HG03064 (cell line): Measurements from ENCODE around the gene FKBP9.
"Not testable (repeated sequence)": the region's sequence is repeated elsewhere in the genome, so short reads cannot be mapped to it uniquely, and the experiment has no call there.

Experiments
- ATAC-seq: cut with Tn5 transposase; IDR thresholded peaks from one replicate; pipeline ENCODE4 v1.9.1; 2021; ENCODE audit warnings: low read depth; ENCODE audit not compliant: unreplicated experiment

The FKBP9 gene

DNA sequence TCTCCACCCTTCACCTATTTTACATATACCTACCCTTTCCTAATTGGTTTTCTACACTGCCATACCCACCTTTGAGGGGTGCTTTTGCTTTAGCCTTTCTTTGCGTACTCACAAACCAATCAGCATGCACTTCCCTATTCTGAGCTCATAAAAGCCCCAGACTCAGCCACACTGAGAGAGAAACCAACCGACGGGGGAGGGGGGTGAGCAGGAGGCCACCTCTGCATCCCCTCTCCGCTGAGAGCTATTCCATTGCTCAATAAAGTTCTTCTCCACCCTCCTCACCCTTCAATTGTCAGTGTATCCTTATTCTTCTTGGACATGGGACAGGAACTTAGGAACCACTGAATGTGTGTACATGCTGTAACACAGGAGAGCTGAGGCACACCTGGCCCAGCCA lies 9.0 kb upstream of the FKBP9 start:
- ATAC-seq = no peak

DNA sequence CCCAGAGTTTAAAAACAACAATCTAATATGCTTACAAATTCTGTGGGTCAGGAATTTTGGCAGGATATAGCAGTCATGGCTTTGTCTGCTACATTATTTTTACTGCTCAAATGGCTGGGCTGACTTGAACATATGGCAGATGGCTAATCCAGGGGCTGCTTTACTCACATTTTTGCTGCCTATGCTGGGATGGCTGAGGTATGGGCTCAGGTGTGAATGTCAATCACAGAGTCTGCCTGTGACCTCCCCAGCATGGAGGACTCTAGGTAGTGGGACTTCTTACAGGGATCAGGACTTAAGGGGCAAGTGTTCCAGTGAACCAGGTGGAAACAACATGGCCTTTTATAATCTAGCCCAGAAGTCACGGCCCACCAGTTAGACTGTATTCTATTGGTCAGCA lies 4.4 kb upstream of the FKBP9 start:
- no peak for ATAC-seq

DNA sequence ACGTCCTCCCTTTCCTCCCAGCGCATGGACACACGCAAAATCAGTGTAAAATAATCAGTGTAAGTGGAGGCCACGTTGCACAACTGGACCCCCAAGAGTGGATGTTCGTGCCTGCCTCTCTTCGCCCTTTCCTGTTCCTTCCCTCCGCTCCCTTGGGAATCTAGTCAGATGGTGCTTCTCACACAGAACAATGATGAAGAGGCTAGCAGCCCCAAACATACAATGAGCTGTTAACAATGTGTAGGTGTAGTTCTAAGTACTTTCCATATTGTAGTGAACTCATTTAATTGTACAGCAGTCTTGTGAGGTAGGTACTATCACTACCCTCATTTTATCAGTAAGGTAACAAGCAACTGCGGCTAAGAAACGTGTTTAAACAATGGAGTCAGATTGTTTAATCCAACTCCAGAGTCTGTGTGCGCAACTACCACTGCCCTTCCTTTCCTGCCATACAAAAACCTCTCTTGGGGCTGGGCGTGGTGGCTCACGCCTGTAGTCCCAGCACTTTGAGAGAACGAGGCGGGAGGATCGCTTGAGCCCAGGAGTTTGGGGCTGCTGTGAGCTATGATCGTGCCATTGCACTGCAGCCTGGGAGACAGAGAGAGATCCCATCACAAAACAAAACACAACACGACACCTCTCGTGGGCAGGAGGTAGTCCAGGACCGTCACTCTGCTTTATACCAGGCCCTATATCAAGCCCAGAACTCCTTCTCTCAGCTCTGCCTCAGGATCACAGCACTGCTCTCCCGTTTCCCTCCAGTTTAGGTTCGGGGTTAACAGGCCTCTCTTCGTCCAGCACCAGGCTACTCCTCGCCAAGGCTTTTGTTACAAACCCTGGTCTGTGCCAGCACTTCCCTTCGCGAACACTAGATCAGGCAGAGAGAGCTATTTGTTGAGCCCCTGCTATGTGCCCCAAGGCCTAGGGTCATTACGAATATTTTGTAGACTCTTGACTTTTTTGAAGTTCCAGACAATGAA lies 1.1 kb downstream of the FKBP9 start:
- no peak for ATAC-seq

DNA sequence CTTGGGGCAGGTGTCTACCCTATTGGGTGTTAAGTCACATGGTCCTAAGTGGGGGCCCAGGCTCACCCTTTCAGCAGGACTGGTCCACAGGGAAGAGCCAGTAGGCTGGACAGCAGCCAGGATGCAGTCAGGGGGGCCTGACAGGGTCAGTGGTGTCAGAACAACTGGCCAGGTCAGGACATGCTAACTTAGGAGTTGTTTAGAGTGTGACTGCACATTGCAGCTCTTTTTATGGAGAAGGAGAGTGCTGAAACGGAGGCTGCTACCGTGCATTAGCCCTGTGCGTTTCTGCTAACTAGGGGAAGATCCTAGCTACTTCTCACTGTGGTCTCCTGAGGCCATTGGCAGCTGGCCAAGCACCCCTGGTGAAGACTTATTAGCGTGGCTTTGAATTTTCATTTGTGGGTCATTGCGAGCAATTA lies 6.7 kb downstream of the FKBP9 start:
- not testable (repeated sequence) for ATAC-seq

DNA sequence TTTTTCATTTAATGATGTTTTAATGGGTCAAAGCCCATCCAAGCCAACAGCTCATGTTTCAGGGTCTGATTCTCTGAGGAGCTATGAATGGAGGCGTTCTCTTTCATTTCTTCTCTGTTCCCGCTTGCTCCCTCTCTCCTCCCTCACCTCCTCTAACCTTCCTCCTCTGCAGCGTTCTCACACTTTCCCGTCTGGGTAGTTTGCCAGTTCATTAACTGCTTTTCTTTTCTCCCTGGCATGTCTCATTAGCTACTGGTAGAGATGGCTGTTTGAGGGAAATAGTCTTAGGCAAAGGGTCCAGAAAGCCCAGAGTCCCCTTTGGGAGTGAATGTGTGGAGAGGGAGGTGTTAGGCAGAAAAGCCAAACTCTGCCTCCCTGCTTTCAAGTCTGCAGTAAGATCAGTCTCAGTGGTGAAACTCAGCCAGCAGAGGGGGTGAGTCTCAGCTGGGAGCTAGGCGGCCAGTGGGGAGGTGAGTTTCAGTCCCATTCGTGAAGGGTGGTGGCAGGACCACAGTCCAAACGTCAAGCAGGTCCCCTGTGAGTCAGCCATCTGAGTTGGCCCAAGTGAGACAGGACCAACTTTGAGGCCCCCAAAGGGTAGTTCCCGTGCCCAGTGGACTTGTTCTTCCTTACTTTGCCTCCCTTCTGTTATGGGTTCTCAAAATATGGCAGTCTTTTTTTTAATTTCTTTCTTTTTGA lies 7.4 kb downstream of the FKBP9 start:
- peak; percentile 94 for ATAC-seq

DNA sequence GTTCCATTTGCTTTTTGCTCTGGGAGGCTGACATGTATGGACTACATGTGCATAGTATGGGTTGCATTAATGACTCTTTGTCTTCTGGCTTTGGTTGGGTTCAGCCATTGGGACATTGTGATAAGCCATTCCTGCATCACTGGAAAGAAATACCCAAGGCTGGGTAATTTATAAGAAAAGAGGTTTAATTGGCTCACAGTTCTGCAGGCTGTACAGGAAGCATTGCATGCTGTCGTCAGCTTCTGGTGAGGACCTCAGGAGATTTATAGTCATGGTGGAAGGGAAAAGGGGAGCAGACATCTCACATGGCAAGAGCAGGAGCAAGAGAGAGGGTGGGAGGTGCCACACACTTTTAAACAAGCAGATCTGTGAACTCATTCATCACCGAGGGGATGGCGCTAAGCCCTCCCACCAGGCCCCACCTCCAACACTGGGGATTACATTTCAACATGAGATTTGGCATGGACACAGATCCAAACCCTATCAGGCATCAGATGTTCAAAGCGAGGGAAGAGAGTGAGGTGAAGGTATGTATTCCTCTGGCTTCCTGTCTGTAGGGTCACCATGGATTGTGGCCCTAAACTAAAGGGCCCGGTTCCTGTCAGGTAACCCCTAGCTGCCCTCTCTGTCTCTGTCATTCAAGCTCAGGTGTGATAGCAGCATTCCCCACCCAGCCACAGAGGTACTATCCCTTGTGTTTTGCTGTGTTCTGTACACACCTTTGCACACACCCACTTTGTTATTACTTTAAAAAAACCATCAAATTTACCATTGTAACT lies 9.4 kb downstream of the FKBP9 start:
- not testable (repeated sequence) for ATAC-seq

DNA sequence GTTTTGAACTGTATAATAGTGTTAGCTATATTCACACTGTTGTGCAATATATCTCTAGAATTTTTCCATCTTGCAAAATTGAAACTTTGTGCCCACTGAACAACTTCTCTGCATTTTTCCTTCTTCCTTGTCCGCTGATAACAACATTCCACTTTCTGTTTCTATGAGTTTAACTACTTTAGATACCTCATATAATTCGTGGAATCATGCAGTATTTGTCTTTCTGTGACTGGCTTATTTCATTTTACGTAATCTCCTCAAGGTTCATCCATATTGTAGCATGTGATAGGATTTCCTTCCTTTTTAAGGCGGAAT lies 10.0 kb downstream of the FKBP9 start:
- not testable (repeated sequence) for ATAC-seq

DNA sequence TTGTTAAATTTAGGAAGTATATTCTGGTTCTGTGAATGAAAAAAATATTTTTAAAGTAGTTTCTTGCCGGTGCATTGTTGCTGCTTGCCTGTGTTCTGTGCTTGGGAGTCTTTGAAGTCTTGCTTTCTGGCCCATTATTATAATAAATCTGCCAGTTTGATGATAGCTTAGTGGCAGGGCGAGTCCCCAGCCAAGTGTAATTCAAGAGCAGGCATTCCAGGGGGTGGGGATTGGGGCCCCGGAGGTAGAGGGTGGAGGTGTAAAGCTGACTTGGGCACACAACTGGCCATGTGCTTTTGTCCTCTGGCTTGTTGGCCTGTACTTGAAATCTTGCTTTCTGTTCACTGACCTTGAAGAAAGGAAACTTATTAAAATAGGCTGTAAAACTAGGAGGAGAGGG lies 14.7 kb downstream of the FKBP9 start:
- ATAC-seq = not testable (repeated sequence)

DNA sequence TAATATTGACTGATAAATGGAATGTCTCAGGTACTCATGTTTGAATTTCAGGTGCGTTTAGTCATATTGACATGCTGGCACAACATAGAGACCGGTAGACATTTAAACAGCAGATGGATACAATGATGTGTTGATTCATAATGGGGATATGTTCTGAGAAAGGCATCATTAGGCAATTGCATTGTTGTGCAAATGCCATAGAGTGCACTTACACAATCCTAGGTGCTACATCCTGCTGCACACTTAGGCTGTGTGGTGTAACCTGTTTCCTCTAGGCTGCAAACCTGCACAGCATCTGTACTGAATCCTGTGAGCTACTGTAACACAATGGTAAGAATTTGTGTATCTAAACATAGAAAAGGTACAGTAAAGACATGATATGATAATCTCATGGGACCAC lies 19.9 kb downstream of the FKBP9 start:
- not testable (repeated sequence) for ATAC-seq

DNA sequence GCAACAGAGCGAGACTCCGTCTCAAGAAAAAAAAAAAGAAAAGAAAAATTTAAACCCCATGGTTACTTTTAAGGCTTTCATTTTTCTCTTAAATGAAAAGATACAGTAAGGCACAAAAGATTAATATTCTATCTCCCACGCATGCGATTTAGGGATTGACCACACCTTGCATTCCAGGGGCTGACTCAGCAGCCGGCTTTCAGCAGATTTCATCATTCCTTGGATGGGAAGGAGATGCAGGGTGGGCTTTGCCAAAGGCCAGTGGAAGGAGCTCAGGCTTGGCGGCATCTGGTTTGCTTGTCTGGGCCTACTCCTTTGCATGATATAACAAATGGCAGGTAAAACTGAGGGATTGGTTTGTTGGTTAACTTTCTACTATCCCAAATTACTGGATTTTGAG lies 22.0 kb downstream of the FKBP9 start:
- ATAC-seq = not testable (repeated sequence)

DNA sequence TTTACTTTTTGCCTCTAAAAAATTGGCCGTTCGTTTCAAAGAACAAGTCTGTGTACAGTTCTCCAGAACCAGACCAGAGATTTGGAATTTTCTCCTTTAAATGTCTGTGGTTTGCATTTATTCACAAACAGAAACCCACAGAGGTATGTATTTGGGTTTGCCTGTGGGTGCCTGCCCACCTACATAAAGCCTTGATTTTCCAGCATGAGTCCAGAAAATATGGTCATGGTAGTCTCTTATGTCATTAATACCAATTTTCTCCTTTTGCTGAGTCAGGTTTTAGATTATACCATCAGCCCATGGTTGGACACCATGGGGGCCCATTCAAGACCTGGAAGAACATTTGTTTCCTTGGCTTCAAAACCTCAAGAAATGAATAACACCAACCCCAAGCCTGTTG lies 22.7 kb downstream of the FKBP9 start:
- ATAC-seq = not testable (repeated sequence)

DNA sequence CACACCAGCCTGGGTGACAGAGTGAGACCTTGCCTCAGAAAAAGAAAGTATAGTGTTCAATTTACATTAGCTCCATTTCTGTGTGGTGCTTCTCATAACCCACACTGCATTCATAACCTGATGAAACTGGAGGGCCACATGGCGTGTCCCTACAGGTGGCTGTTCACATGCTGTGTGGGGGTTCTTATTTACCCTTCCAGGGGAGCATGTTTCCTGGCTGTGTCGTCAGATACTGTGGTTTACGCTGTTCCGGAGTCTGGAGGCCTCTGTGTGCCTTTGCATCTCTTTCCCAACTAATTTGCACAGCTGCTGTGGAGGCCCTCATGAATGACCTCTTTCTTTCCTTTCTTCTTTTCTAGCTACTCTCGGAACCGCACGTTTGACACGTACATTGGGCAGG lies 30.9 kb downstream of the FKBP9 start:
- ATAC-seq = peak; percentile 93

DNA sequence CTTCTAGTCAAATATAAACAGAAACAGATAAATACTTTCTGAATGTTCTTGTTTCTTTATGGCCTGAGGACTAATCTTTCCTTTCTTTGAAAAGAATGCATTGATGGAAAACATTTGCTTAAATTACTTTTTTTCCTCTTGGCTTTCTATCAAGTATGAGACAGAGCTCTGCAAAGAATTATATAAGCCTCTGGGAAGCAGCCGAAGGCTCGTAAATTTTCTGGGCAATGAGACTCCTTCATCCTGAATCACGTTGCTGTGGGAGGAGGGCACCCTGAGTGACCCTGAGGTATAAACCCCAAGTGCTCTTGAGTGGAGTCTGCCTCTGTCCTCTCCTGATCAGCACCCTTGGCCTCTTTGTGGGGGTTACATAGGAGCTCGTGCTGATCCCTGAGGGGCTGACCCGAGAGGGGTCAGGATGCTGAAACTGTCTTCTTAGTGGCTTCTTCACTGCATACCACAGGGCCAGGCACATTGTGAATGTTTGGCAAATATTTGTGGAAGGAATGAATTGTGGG lies 33.9 kb downstream of the FKBP9 start:
- not testable (repeated sequence) for ATAC-seq

DNA sequence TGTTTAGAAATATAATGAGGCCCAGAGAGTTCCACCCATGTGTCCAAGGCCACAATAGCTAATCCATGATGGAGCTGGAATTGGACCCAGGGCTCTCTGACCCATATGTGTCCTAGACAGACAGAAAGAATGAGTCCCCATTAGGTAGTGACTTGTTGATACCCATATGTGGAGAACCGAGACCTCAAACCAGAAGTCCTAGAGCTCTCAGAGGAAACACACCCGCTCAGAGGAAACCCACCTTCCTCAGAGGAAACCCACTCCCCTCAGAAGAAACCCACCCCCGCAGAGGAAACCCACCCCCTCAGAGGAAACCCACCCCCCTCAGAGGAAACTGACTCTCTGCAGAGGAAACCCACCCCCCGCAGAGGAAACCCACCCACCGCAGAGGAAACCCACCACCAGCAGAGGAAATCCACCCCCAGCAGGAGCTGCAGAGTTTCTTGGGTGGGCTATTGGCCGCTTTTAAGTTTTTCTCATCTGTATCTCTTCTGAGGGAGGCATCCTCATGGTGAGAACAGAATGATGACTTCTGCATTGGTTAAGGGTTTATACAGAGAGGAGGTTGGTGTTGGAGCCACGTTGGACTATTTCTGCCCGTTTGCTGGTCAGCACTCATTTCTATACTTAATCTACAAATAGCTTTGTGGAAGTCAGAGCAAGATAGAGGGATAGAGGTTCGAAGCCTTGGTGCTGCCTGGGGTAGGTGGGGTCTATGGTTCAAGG lies 34.9 kb downstream of the FKBP9 start:
- not testable (repeated sequence) for ATAC-seq

DNA sequence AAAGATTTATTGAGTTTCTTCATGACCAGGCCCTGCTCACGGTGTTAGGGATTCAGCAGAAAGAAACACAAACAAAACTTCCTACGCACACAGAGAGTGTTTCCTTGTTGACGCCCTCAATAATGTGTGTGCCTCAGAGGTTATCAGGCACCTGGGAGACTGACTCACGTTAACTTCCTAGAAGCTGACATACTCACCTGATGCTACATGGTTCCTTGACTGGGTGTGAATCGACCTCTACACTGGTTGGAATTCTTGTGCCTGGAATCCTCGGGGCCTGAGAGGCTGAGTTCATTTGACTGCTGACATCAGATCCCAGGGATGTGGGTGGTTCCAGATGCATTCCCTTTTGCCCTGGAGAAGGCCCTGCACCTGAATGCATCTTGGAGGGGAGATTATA lies 35.5 kb downstream of the FKBP9 start:
- ATAC-seq = not testable (repeated sequence)

DNA sequence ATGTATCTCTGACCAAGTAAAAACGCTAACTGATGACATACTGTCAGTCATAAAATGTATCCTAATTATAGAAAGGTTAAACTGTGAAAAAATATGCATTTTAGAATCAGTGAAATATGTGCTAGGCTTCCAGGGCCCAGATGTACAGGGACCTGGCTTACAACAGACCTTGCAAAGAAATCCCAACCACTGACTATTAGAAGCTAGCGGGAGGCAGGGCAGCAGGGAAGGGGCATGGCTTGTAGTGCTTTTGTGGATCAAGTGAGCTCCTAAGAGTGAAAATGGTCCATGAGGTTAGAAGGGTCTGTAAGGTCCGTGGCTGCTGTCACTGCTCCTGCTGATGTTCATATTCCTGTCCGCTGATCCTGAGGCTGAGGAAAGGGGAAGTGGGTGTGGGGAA lies 40.7 kb downstream of the FKBP9 start:
- ATAC-seq = not testable (repeated sequence)

DNA sequence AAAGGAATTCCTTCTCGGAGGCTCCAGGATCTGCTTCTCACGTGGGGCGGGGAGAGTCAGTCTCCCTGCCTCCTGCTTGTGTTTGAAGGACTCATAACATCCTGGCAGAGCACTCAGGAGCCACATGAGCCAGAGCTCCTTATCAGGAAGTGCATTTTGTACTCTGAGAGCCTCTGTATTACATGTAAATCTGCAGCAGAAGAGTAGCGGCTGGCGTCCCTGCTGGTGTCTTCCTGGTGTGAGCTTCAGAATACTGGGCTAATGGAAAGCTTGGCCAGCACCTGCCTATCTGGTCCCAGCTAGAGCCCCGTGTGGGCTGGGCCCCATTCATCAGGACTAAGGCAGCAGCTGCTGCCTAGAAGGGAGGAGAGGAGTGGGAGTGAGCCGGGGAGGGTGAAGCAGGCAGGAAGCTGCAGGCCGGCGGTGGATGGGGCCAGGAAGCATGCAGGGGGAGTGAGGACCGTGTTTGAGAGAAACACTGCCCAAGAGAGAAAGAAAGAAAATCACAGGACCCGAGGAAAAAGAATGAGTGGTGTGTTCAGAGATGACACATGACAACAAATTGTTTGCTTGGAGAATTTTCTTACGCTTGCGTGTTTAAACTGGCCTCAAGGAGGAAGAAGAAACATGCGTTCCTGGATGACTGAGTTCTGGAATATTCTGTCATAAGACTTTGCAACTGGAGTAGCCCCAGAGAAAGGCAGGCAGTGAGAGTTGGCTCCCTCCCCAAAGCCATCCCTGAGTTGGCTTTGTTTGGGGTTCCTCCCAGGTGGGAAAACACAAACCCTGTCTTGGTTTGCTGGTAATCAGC lies 41.3 kb downstream of the FKBP9 start:
- ATAC-seq = not testable (repeated sequence)

DNA sequence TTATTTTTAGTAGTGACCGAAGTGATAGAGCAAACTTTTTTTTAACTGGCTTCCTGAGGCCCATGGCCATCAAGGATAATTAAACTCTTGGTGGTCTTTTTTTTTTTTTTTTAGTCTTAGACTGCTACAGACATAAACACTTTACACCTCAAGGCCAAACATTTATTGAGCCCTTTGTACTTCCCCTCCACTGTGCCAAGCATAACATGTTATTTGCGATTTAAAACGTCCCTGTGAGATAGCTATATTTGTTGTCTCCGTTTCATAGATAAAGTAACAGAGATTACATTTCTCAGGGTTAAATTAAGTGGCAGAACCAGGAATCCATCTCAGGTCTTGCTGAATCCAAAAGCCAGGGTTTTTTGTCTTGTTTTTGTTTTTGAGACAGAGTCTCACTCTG lies 42.1 kb downstream of the FKBP9 start:
- not testable (repeated sequence) for ATAC-seq

DNA sequence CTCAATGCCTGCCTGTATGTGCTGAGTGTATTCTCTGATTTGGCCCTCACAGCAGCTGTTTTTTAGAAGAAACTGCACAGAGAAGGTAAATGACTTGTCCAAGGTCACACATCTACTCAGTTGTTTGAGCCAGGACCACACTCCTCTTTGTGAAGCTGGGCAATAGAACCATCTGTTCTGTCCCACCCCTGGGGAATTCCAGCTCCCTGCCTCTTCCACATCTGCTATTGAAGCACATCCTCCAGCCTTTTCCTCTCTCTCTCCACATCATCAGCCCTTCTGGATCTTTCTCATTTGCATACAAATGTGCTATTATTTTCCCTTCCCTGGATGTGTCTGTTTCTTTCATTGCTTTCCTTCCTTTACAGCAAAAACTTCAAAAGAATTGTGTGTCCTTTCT lies 45.9 kb downstream of the FKBP9 start:
- not testable (repeated sequence) for ATAC-seq
